Gastroesophageal sphincter (tissue), 4 donors: ENCODE measurements around the gene MAL. TPM values are rescaled to one million over a fixed set of nuclear protein-coding genes. Genes with fewer than 3 reads are reported as not detected.

Experiments
- ATAC-seq: fragments of 150-250 bp; one replicate; pipeline ENCODE4 v1.9.1; 2016; ENCODE audit warnings: mild to moderate bottlenecking, moderate library complexity
- H3K27ac ChIP-seq, 4 donors: fragments of 200-600 bp; sonication (generic) in 3 of 4; 1 replicate in 3 of 4; 2 replicates in 1 of 4; pipeline ENCODE4 v1.5.1; 2016 to 2019
- H3K27me3 ChIP-seq: fragments of 200-600 bp; sonication (generic); one replicate; pipeline ENCODE4 v1.5.1; 2019
- H3K36me3 ChIP-seq, 2 donors: fragments of 200-600 bp; sonication (generic); one replicate each; pipeline ENCODE4 v1.5.1; 2019; ENCODE audit warnings: control low read depth in 1 of 2
- H3K4me1 ChIP-seq, 3 donors: fragments of 200-600 bp; sonication (generic); 1 replicate in 2 of 3; 2 replicates in 1 of 3; pipeline ENCODE4 v1.5.1; 2016 to 2019; ENCODE audit warnings: control low read depth in 2 of 3
- H3K4me3 ChIP-seq, 2 donors: fragments of 200-600 bp; sonication (generic); one replicate each; pipeline ENCODE4 v1.5.1; 2019; ENCODE audit warnings: mild to moderate bottlenecking in 1 of 2, moderate library complexity in 1 of 2
- H3K9me3 ChIP-seq, 3 donors: fragments of 200-600 bp; sonication (generic); one replicate each; pipeline ENCODE4 v1.5.1; 2017 to 2019; ENCODE audit warnings: control low read depth in 2 of 3
- CTCF ChIP-seq, 4 experiments: fragments of 200-600 bp in 2 of 4; fragments of 450-650 bp in 2 of 4; sonication (generic) in 1 of 4; IDR thresholded peaks; one replicate each; pipeline ENCODE4 v1.5.1; 2017 to 2019; ENCODE audit warnings: antibody characterized with exemption in 4 of 4, mild to moderate bottlenecking in 2 of 4, moderate library complexity in 2 of 4
- EP300 ChIP-seq: sonication (generic); formaldehyde crosslinking; IDR thresholded peaks from one replicate; pipeline ENCODE4 v1.6.1; 2017; ENCODE audit warnings: antibody characterized with exemption, mild to moderate bottlenecking
- POLR2A ChIP-seq, 2 donors: fragments of 450-650 bp; IDR thresholded peaks; one replicate each; pipeline ENCODE4 v1.6.1; 2017; ENCODE audit warnings: antibody characterized with exemption in 2 of 2, mild to moderate bottlenecking in 2 of 2, moderate library complexity in 1 of 2
- POLR2AphosphoS5 ChIP-seq: sonication (generic); formaldehyde crosslinking; IDR thresholded peaks from one replicate; pipeline ENCODE4 v1.6.1; 2017; ENCODE audit warnings: antibody characterized with exemption
- WGBS, 2 donors: methylation state at CpG; one replicate each; pipeline ENCODE4 v1.1.5; 2018; ENCODE audit warnings: low coverage in 1 of 2; 5-methylcytosine and 5-hydroxymethylcytosine counted together
- total RNA-seq, 4 donors: library from RNA; depleted of rRNA; stranded (reverse); fragments of >200 nt; gene quantifications; one replicate each; pipeline ENCODE4 v1.1.0, GENCODE V29; 2016

Gene MAL
- total RNA-seq, 4 donors from 2014 or later: 21.3 to 39.8 (median 32.0) TPM

- H3K27ac ChIP-seq: no peak overlapping the region
- H3K36me3 ChIP-seq: no peaks in the 10 kb centered on the region
- 66% methylated on average over 6 to 12 of the region's 23 CpGs for WGBS, 2 donors
- H3K4me1 ChIP-seq: peaks cover 0 to 5% (median 0%) of the 10 kb centered on the region in 3 donors
- no peak for ATAC-seq
- H3K9me3 ChIP-seq: no peaks in the 10 kb centered on the region
- no peak for TF ChIP-seq POLR2AphosphoS5
- no peak for TF ChIP-seq EP300
- TF ChIP-seq POLR2A (IDR thresholded peaks at IDR 0.05): no peak
- no peak for TF ChIP-seq CTCF (IDR thresholded peaks at IDR 0.05)
- H3K27me3 ChIP-seq: peaks cover 72% of the 10 kb centered on the region
- no peak overlapping the region for H3K4me3 ChIP-seq
These were observed 29.0 kb upstream of the MAL start for GRCh38 chr2:94996305-94997100.

- ATAC-seq: no peak
- Histone ChIP-seq H3K4me3 (no peak overlapping the region), H3K27ac (no peak overlapping the region), H3K36me3 (no peaks in the 10 kb centered on the region), H3K27me3 (peaks cover 71% of the 10 kb centered on the region), H3K4me1 (peaks cover 0 to 5% (median 0%) of the 10 kb centered on the region in 3 donors), H3K9me3 (no peaks in the 10 kb centered on the region)
- 28 to 29% methylated on average over 11 to 15 of the region's 54 CpGs for WGBS, 2 donors
- no peak for TF ChIP-seq POLR2AphosphoS5
- no peak for TF ChIP-seq CTCF (IDR thresholded peaks at IDR 0.05)
- TF ChIP-seq POLR2A (IDR thresholded peaks at IDR 0.05): no peak
- TF ChIP-seq EP300: no peak
These were observed 27.3 kb upstream of the MAL start for GRCh38 chr2:94997981-94998930.

- Histone ChIP-seq H3K27me3 (peaks cover 63% of the 10 kb centered on the region), H3K4me1 (peaks cover 0 to 5% (median 0%) of the 10 kb centered on the region in 3 donors), H3K27ac (no peak overlapping the region), H3K4me3 (no peak overlapping the region), H3K9me3 (no peaks in the 10 kb centered on the region), H3K36me3 (no peaks in the 10 kb centered on the region)
- WGBS, 2 donors: 91 to 93% methylated on average over 5 of the region's 7 CpGs
- TF ChIP-seq EP300: no peak
- TF ChIP-seq POLR2A (IDR thresholded peaks at IDR 0.05): no peak
- TF ChIP-seq POLR2AphosphoS5: no peak
- no peak for TF ChIP-seq CTCF (IDR thresholded peaks at IDR 0.05)
- ATAC-seq: no peak
These were observed 26.1 kb upstream of the MAL start for GRCh38 chr2:94999431-94999883.

GRCh38 chr2:95001051-95001562 lies 24.4 kb upstream of the MAL start:
- no peak for TF ChIP-seq POLR2A (IDR thresholded peaks at IDR 0.05)
- TF ChIP-seq EP300: no peak
- Histone ChIP-seq H3K27me3 (peaks cover 51% of the 10 kb centered on the region), H3K27ac (no peak overlapping the region), H3K4me1 (peaks cover 0 to 5% (median 0%) of the 10 kb centered on the region in 3 donors), H3K36me3 (no peaks in the 10 kb centered on the region), H3K4me3 (no peak overlapping the region), H3K9me3 (no peaks in the 10 kb centered on the region)
- 50% methylated on average over 2 of the region's 5 CpGs; no CpG with 5 or more reads in 1 of the 2 donors for WGBS, 2 donors
- ATAC-seq: no peak

- WGBS, 2 donors: 74% methylated on average over 2 of the region's 2 CpGs; no CpG with 5 or more reads in 1 of the 2 donors
- TF ChIP-seq EP300: no peak
- no peak for TF ChIP-seq POLR2A (IDR thresholded peaks at IDR 0.05)
- no peak for TF ChIP-seq CTCF (IDR thresholded peaks at IDR 0.05)
- no peak for TF ChIP-seq POLR2AphosphoS5
- Histone ChIP-seq H3K27ac (no peak overlapping the region), H3K36me3 (no peaks in the 10 kb centered on the region), H3K4me1 (peaks cover 0 to 5% (median 0%) of the 10 kb centered on the region in 3 donors), H3K27me3 (peaks cover 45% of the 10 kb centered on the region), H3K4me3 (no peak overlapping the region), H3K9me3 (no peaks in the 10 kb centered on the region)
- no peak for ATAC-seq
These were observed 23.8 kb upstream of the MAL start for GRCh38 chr2:95001701-95002100.
